Endothelial cell of umbilical vein (primary cell): ENCODE measurements around the gene SDHA. TPM values are rescaled to one million over a fixed set of nuclear protein-coding genes. Genes with fewer than 3 reads are reported as not detected.
"Not testable (repeated sequence)": the region's sequence is repeated elsewhere in the genome, so short reads cannot be mapped to it uniquely, and the experiment has no call there.

Experiments used
- BruUV-seq: library from RNA; stranded (reverse); fragments of 400-500 nt; replicated peaks from 2 replicates; lab custom pipeline; 2021; lab: Mats Ljungman, UMichigan
- CTCF ChIA-PET: fragments of 300-600, 350-600 bp; sonication (Branson Sonifier 250); formaldehyde crosslinking; loops from one replicate; lab custom pipeline; 2021; ENCODE audit warnings: antibody characterized with exemption, inconsistent platforms; lab: Charles Lee
- POLR2A ChIA-PET: fragments of 300-600, 350-600 bp; sonication (Branson Sonifier 250); formaldehyde crosslinking; loops from one replicate; lab custom pipeline; 2021; ENCODE audit warnings: antibody characterized with exemption, inconsistent platforms; lab: Charles Lee
- DNase-seq: peaks from one replicate; pipeline ENCODE4 v3.0.0-alpha.2; 2011; ENCODE audit warnings: low read depth, low spot score
- FAIRE-seq: peaks from 2 replicates; lab custom pipeline; 2011; peaks lifted over from hg19 to GRCh38; lab: Jason Lieb, UNC
- H2AFZ ChIP-seq: 2 replicates; pipeline ENCODE4 v1.6.0; 2012; ENCODE audit warnings: low read depth, low read length, control low read depth, inconsistent platforms
- H3K27ac ChIP-seq: 2 replicates; pipeline ENCODE4 v1.5.1; 2011; ENCODE audit warnings: low read depth, mild to moderate bottlenecking, control low read depth, low read length, moderate library complexity; ENCODE audit not compliant: insufficient read depth
- H3K27me3 ChIP-seq, 2 experiments: 2 replicates each; pipeline versions ENCODE4 v1.6.0 to v1.6.1; 2011; ENCODE audit warnings: low read length in 2 of 2, mixed read lengths in 1 of 2; ENCODE audit not compliant: control insufficient read depth in 2 of 2, insufficient read depth in 2 of 2
- H3K36me3 ChIP-seq, 2 experiments: 2 replicates in 1 of 2; 3 replicates in 1 of 2; pipeline ENCODE4 v1.5.1; 2011; ENCODE audit warnings: low read length in 2 of 2, mild to moderate bottlenecking in 1 of 2, moderate library complexity in 1 of 2; ENCODE audit not compliant: control insufficient read depth in 2 of 2, insufficient read depth in 2 of 2; ENCODE audit errors: extremely low read depth in 1 of 2
- H3K4me1 ChIP-seq: 3 replicates; pipeline ENCODE4 v1.5.1; 2011; ENCODE audit warnings: mild to moderate bottlenecking, low read length; ENCODE audit not compliant: control insufficient read depth, insufficient read depth; ENCODE audit errors: extremely low read depth
- H3K4me2 ChIP-seq: 2 replicates; pipeline ENCODE4 v1.6.1; 2011; ENCODE audit warnings: low read length, control low read depth, mixed read lengths; ENCODE audit not compliant: insufficient read depth
- H3K4me3 ChIP-seq, 3 experiments: fragments of 200-600 bp in 1 of 3; sonication (generic), shearing (Covaris generic) in 1 of 3; replicated peaks in 1 of 3; 2 replicates each; pipeline ENCODE4 v1.5.1; 2011 to 2016; ENCODE audit warnings: control low read depth in 3 of 3, low read length in 3 of 3, mild to moderate bottlenecking in 2 of 3, inconsistent platforms in 1 of 3, low read depth in 1 of 3, moderate library complexity in 1 of 3; ENCODE audit not compliant: insufficient read depth in 1 of 3
- H3K79me2 ChIP-seq: 2 replicates; pipeline ENCODE4 v1.6.0; 2012; ENCODE audit warnings: low read length, inconsistent platforms; ENCODE audit not compliant: control insufficient read depth, insufficient read depth
- H3K9ac ChIP-seq: replicated peaks from 2 replicates; pipeline ENCODE3; 2011; ENCODE audit warnings: low read length, control low read depth; ENCODE audit not compliant: insufficient read depth; ENCODE audit errors: extremely low read depth
- H3K9me1 ChIP-seq: replicated peaks from 3 replicates; pipeline ENCODE4 v1.6.0; 2011; ENCODE audit warnings: mild to moderate bottlenecking, low read length; ENCODE audit not compliant: control insufficient read depth, insufficient read depth; ENCODE audit errors: extremely low read depth
- H3K9me3 ChIP-seq: replicated peaks from 2 replicates; pipeline ENCODE4 v1.5.1; 2012; ENCODE audit warnings: low read length, inconsistent platforms; ENCODE audit not compliant: control insufficient read depth, insufficient read depth
- H4K20me1 ChIP-seq: replicated peaks from 2 replicates; pipeline ENCODE3; 2011; ENCODE audit warnings: mild to moderate bottlenecking, low read length; ENCODE audit not compliant: control insufficient read depth, insufficient read depth; ENCODE audit errors: extremely low read depth
- dilution Hi-C: fragments of 300-500 bp; cut with MboI; formaldehyde crosslinking; loops from one replicate; pipeline ENCODE4 v1.15.0; 2019; ENCODE audit warnings: low sequenced_read_pairs; ENCODE audit not compliant: extremely low pct_ligation_motif_present
- intact Hi-C: fragments of 100-400 bp; cut with micrococcal nuclease; formaldehyde crosslinking; loops from one replicate; pipeline ENCODE4 v1.10.0; 2022
- polyA plus RNA-seq, 4 experiments: library from polyadenylated mRNA; depleted of rRNA in 3 of 4; stranded (reverse) in 3 of 4; unstranded in 1 of 4; fragments of >200 nt; gene quantifications; 2 replicates each; pipeline versions ENCODE4 v1.2.1 to v1.2.3, GENCODE V29; 2011 to 2012; ENCODE audit warnings: missing spikeins in 1 of 4
- total RNA-seq: library from RNA; stranded (reverse); gene quantifications from 2 replicates; pipeline ENCODE4 v1.2.3, GENCODE V29; 2021

SDHA gene
- total and polyA plus RNA-seq, 2 donors (not counting 3 experiments of a cell fraction or from before 2014, with no cell fraction given) = 121 to 153 TPM

DNA sequence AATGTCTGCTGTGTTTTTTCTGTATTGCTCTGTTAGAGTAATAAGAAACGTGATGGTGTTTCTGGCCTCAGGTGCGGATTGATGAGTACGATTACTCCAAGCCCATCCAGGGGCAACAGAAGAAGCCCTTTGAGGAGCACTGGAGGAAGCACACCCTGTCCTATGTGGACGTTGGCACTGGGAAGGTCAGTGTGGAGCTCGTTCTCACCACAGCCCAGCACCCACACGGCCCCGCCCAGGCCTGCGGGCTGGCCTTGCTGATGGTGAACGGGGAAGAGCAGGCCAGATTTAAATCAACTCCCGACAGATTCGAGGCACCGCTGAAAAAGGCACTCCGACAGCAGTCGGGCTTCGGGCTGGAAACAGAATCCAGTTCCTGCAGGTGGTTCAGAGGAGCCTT is 36.2 kb downstream of the SDHA start:
- H3K27ac ChIP-seq, DNase-seq, FAIRE-seq, CTCF ChIA-PET, POLR2A ChIA-PET, dilution Hi-C loops, H3K27me3 ChIP-seq, H3K79me2 ChIP-seq, H3K9me3 ChIP-seq, intact Hi-C loops, H3K4me2 ChIP-seq, H3K4me3 ChIP-seq, BruUV-seq, H3K9ac ChIP-seq, H3K9me1 ChIP-seq, H4K20me1 ChIP-seq, H2AFZ ChIP-seq: not testable (repeated sequence)
- peaks cover 17% of the 10 kb centered on the region for H3K4me1 ChIP-seq
- peaks cover 9 to 23% of the 10 kb centered on the region in 2 experiments for H3K36me3 ChIP-seq

DNA sequence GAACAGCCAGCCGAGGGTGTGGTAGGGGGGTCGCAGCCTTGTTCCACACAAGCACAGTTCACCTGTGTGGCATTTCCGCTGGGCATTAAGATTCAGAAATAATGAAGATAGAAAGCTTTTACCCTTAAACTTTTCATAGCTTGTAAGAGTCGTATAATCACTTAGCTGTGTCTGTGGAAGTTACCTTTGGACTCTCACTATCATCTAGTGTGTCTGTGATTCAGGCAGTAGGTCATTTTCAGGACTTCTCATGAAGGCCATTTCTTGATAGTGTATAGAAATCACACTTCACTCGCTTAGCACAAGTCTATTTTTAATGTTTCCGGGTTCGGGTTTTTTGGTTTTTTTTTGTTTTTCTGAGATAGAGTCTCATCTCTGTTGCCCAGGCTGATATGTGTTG is 37.0 kb downstream of the SDHA start:
- dilution Hi-C loops, H3K9me3 ChIP-seq, H3K4me3 ChIP-seq, H3K9ac ChIP-seq, CTCF ChIA-PET, POLR2A ChIA-PET, H3K27me3 ChIP-seq, H2AFZ ChIP-seq, BruUV-seq, H4K20me1 ChIP-seq, H3K79me2 ChIP-seq, intact Hi-C loops, H3K27ac ChIP-seq, FAIRE-seq, DNase-seq, H3K4me2 ChIP-seq, H3K9me1 ChIP-seq: not testable (repeated sequence)
- Histone ChIP-seq H3K36me3 (peaks cover 9 to 23% of the 10 kb centered on the region in 2 experiments), H3K4me1 (peaks cover 17% of the 10 kb centered on the region)

- H3K4me3 ChIP-seq, H3K9me3 ChIP-seq, FAIRE-seq, H3K9ac ChIP-seq, H2AFZ ChIP-seq, H3K79me2 ChIP-seq, DNase-seq, H3K27ac ChIP-seq, H4K20me1 ChIP-seq, POLR2A ChIA-PET, H3K9me1 ChIP-seq, dilution Hi-C loops, H3K27me3 ChIP-seq, BruUV-seq, intact Hi-C loops, H3K4me2 ChIP-seq: not testable (repeated sequence)
- H3K36me3 ChIP-seq = peaks cover 7 to 22% of the 10 kb centered on the region in 2 experiments
- CTCF ChIA-PET = interaction anchor here (0.6 to 0.9 kb wide), 2 partner anchors 62 to 68 kb away, joined by 3 read pairs; no protein-coding TSS in a partner anchor
- peaks cover 16% of the 10 kb centered on the region for H3K4me1 ChIP-seq
Observed at GRCh38 chr5:256347-256746, 38.2 kb downstream of the SDHA start.
